IMR-90 (cell line): ENCODE results near the gene CDH2. TPM values are rescaled to one million over a fixed set of nuclear protein-coding genes. Genes with fewer than 3 reads are reported as not detected.

ENCODE experiments used
- ATAC-seq: fragments of 200-7000 bp; cut with Tn5 transposase; 2 replicates; pipeline ENCODE4 v1.9.1; 2020; ENCODE audit warnings: low read depth, mild to moderate bottlenecking, moderate library complexity
- BruUV-seq: library from RNA; stranded (reverse); fragments of 400-500 nt; replicated peaks from 2 replicates; lab custom pipeline; 2021; lab: Mats Ljungman, UMichigan
- CTCF ChIA-PET: fragments of 300-600 bp; formaldehyde crosslinking; extraction: SDS; loops from one replicate; lab custom pipeline; 2021; ENCODE audit warnings: antibody characterized with exemption; lab: Yijun Ruan, JAX
- POLR2A ChIA-PET: fragments of 300-600 bp; sonication (Branson Sonifier 250); formaldehyde crosslinking; loops from one replicate; lab custom pipeline; 2022; ENCODE audit warnings: antibody characterized with exemption; ENCODE audit not compliant: unreplicated experiment; lab: Charles Lee
- DNase-seq: peaks from one replicate; pipeline ENCODE4 v3.0.0; 2013
- H2AFZ ChIP-seq: replicated peaks from 2 replicates; pipeline ENCODE3; 2013; ENCODE audit warnings: low read length, mild to moderate bottlenecking; ENCODE audit not compliant: poor library complexity
- H2AK5ac ChIP-seq: 2 replicates; pipeline ENCODE4 v1.6.1; 2013; ENCODE audit warnings: low read depth, low read length, inconsistent platforms
- H2AK9ac ChIP-seq: replicated peaks from 2 replicates; pipeline ENCODE3; 2013; ENCODE audit warnings: mild to moderate bottlenecking, low read depth, low read length, moderate library complexity; ENCODE audit not compliant: poor library complexity
- H2BK120ac ChIP-seq: 2 replicates; pipeline ENCODE4 v1.6.1; 2013; ENCODE audit warnings: low read depth, low read length, inconsistent platforms
- H2BK15ac ChIP-seq: 3 replicates; pipeline ENCODE4 v1.6.1; 2013; ENCODE audit warnings: low read depth, low read length, inconsistent platforms
- H2BK20ac ChIP-seq: 2 replicates; pipeline ENCODE4 v1.6.1; 2013; ENCODE audit warnings: low read depth, mild to moderate bottlenecking, inconsistent platforms, low read length, moderate library complexity
- H2BK5ac ChIP-seq: 2 replicates; pipeline ENCODE4 v1.6.1; 2013; ENCODE audit warnings: mild to moderate bottlenecking, low read depth, low read length, inconsistent platforms; ENCODE audit not compliant: poor library complexity, severe bottlenecking
- H3K14ac ChIP-seq: replicated peaks from 2 replicates; pipeline ENCODE4 v1.6.1; 2013; ENCODE audit warnings: low read depth, low read length, inconsistent platforms
- H3K18ac ChIP-seq: 2 replicates; pipeline ENCODE4 v1.6.1; 2013; ENCODE audit warnings: low read depth, low read length, control low read depth
- H3K23ac ChIP-seq: 2 replicates; pipeline ENCODE4 v1.6.1; 2013; ENCODE audit warnings: low read depth, low read length, inconsistent platforms
- H3K27ac ChIP-seq: 2 replicates; pipeline ENCODE4 v1.5.1; 2013; ENCODE audit warnings: mild to moderate bottlenecking, control low read depth, low read length; ENCODE audit not compliant: insufficient read depth
- H3K27me3 ChIP-seq: 2 replicates; pipeline ENCODE4 v1.6.1; 2013; ENCODE audit warnings: low read length; ENCODE audit not compliant: control insufficient read depth, insufficient read depth
- H3K36me3 ChIP-seq: 2 replicates; pipeline ENCODE4 v1.6.1; 2013; ENCODE audit warnings: low read length, mixed read lengths; ENCODE audit not compliant: control insufficient read depth, insufficient read depth
- H3K4ac ChIP-seq: 2 replicates; pipeline ENCODE4 v1.6.1; 2013; ENCODE audit warnings: low read depth, low read length, inconsistent platforms
- H3K4me1 ChIP-seq: 2 replicates; pipeline ENCODE4 v1.6.1; 2013; ENCODE audit warnings: low read length, mixed read lengths; ENCODE audit not compliant: control insufficient read depth, insufficient read depth
- H3K4me2 ChIP-seq: 2 replicates; pipeline ENCODE4 v1.6.1; 2013; ENCODE audit warnings: low read depth, mild to moderate bottlenecking, control low read depth, low read length, moderate library complexity
- H3K4me3 ChIP-seq: 2 replicates; pipeline ENCODE4 v1.5.1; 2013; ENCODE audit warnings: low read depth, mild to moderate bottlenecking, control low read depth, low read length, moderate library complexity; ENCODE audit not compliant: insufficient read depth
- H3K56ac ChIP-seq: 2 replicates; pipeline ENCODE4 v1.6.1; 2013; ENCODE audit warnings: low read length, inconsistent platforms; ENCODE audit not compliant: insufficient read depth; ENCODE audit errors: extremely low read depth
- H3K79me1 ChIP-seq, 2 experiments: 2 replicates each; pipeline ENCODE4 v1.6.1; 2013; ENCODE audit warnings: low read length in 2 of 2, inconsistent platforms in 1 of 2, low read depth in 1 of 2
- H3K9ac ChIP-seq: 2 replicates; pipeline ENCODE4 v1.6.1; 2013; ENCODE audit warnings: low read depth, low read length, control low read depth
- H3K9me1 ChIP-seq: 2 replicates; pipeline ENCODE4 v1.6.1; 2013; ENCODE audit warnings: low read length, inconsistent platforms; ENCODE audit not compliant: insufficient read depth
- H3K9me3 ChIP-seq: 2 replicates; pipeline ENCODE4 v1.6.1; 2013; ENCODE audit warnings: low read length; ENCODE audit not compliant: control insufficient read depth, insufficient read depth
- H4K20me1 ChIP-seq: 2 replicates; pipeline ENCODE4 v1.6.1; 2013; ENCODE audit warnings: low read length, inconsistent platforms; ENCODE audit not compliant: insufficient read depth
- H4K5ac ChIP-seq: 2 replicates; pipeline ENCODE4 v1.6.1; 2013; ENCODE audit warnings: mild to moderate bottlenecking, low read depth, low read length, control low read depth
- H4K8ac ChIP-seq, 2 experiments: 2 replicates each; pipeline ENCODE4 v1.6.1; 2013; ENCODE audit warnings: low read depth in 2 of 2, low read length in 2 of 2, control low read depth in 1 of 2, inconsistent platforms in 1 of 2
- H4K91ac ChIP-seq: 2 replicates; pipeline ENCODE4 v1.6.1; 2013; ENCODE audit warnings: low read depth, low read length, inconsistent platforms; ENCODE audit not compliant: insufficient read depth
- BHLHE40 ChIP-seq: fragments of 150-350 bp; IDR thresholded peaks from 2 replicates; pipeline ENCODE4 v1.6.1; 2016; ENCODE audit warnings: mild to moderate bottlenecking, low read depth, low read length
- CEBPB ChIP-seq: IDR thresholded peaks from 2 replicates; pipeline ENCODE4 v1.6.1; 2012; ENCODE audit warnings: low read depth, low read length, improper control_type of control experiment
- CHD1 ChIP-seq: IDR thresholded peaks from 2 replicates; pipeline ENCODE4 v1.6.1; 2012; ENCODE audit warnings: low read depth, low read length, improper control_type of control experiment
- FOS ChIP-seq: fragments of 150-350 bp; IDR thresholded peaks from 2 replicates; pipeline ENCODE4 v1.6.1; 2016; ENCODE audit warnings: low read depth, low read length
- MAFK ChIP-seq: IDR thresholded peaks from 2 replicates; pipeline ENCODE4 v1.6.1; 2012; ENCODE audit warnings: low read depth, low read length, improper control_type of control experiment
- MAZ ChIP-seq: IDR thresholded peaks from 2 replicates; pipeline ENCODE4 v1.6.1; 2012; ENCODE audit warnings: low read depth, mild to moderate bottlenecking, low read length, improper control_type of control experiment, moderate library complexity, borderline replicate concordance
- MXI1 ChIP-seq: IDR thresholded peaks from 2 replicates; pipeline ENCODE4 v1.6.1; 2012; ENCODE audit warnings: low read depth, mild to moderate bottlenecking, low read length, moderate library complexity, borderline replicate concordance
- NFE2L2 ChIP-seq: fragments of 150-350 bp; IDR thresholded peaks from 2 replicates; pipeline ENCODE4 v1.6.1; 2016; ENCODE audit warnings: low read depth, mild to moderate bottlenecking, low read length
- POLR2A ChIP-seq: IDR thresholded peaks from 2 replicates; pipeline ENCODE4 v1.6.1; 2012; ENCODE audit warnings: mild to moderate bottlenecking, low read depth, low read length
- RAD21 ChIP-seq: IDR thresholded peaks from 2 replicates; pipeline ENCODE4 v1.6.1; 2012; ENCODE audit warnings: low read length, improper control_type of control experiment
- RCOR1 ChIP-seq: IDR thresholded peaks from 2 replicates; pipeline ENCODE4 v1.6.1; 2012; ENCODE audit warnings: mild to moderate bottlenecking, low read length, improper control_type of control experiment; ENCODE audit not compliant: insufficient replicate concordance
- RFX5 ChIP-seq: IDR thresholded peaks from 2 replicates; pipeline ENCODE4 v1.8.0; 2012; ENCODE audit warnings: low read depth, mild to moderate bottlenecking, low read length, moderate library complexity
- SMC3 ChIP-seq: fragments of 150-350 bp; IDR thresholded peaks from 2 replicates; pipeline ENCODE4 v1.6.1; 2016; ENCODE audit warnings: low read depth, mild to moderate bottlenecking, antibody characterized with exemption, low read length, moderate library complexity
- dilution Hi-C: fragments of 300-500 bp; cut with HindIII; formaldehyde crosslinking; loops from one replicate; pipeline ENCODE4 v1.14.3; 2018; ENCODE audit warnings: low sequenced_read_pairs; ENCODE audit not compliant: unreplicated experiment
- in situ Hi-C: fragments of 300-500 bp; cut with MboI; formaldehyde crosslinking; loops from 3 replicates; pipeline ENCODE4 v1.14.3; 2019; ENCODE audit warnings: low sequenced_read_pairs, inconsistent platforms, mixed read lengths
- intact Hi-C: fragments of 100-400 bp; cut with micrococcal nuclease; formaldehyde crosslinking; loops from 2 replicates; pipeline ENCODE4 v1.10.0; 2022
- polyA plus RNA-seq, 3 experiments: library from polyadenylated mRNA; depleted of rRNA; stranded (reverse); fragments of >200 nt; gene quantifications; 2 replicates each; pipeline ENCODE4 v1.2.3, GENCODE V29; 2012; ENCODE audit warnings: low replicate concordance in 1 of 3
- total RNA-seq: library from RNA; depleted of rRNA; stranded (reverse); fragments of >200 nt; gene quantifications from 2 replicates; pipeline ENCODE4 v1.2.3, GENCODE V29; 2012
- TF ChIP-seq, protein P1 (sequence below): conservative IDR thresholded peaks from 2 replicates; pipeline ENCODE4 v1.5.1; 2012; ENCODE audit warnings: mild to moderate bottlenecking, low read depth, low read length, improper control_type of control experiment
- TF ChIP-seq, protein P2 (sequence below): fragments of 150-350 bp; IDR thresholded peaks from 2 replicates; pipeline ENCODE4 v1.6.1; 2017; ENCODE audit warnings: mild to moderate bottlenecking, antibody characterized with exemption, low read length, low read depth
- TF ChIP-seq, protein P3 (sequence below): fragments of 150-350 bp; IDR thresholded peaks from 2 replicates; pipeline ENCODE4 v1.6.1; 2016; ENCODE audit warnings: low read depth, mild to moderate bottlenecking, low read length, moderate library complexity, borderline replicate concordance

The CDH2 gene
- total and polyA plus RNA-seq, 2 of the 4 experiments (the other 2 are of a cell fraction) = 55.6 to 111 TPM

DNA sequence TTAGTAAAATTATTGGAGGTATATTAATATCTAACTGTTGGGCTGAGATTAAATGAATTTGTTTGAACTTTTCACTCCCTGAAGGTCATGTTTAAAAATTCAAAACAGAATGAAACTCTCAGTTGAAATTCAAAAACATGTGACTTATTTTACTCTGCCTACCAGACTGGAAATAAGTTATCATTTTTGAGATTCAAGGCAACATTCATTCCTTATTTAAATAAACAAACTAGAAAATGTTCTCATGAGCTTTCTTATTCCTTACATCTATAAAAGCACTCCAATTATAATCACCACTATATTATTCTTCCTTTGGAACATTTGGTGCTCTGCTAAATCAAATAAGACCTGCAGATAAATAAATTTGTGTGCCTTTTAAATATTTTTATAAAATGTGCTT is 217.8 kb downstream of the CDH2 start:
- CTCF ChIA-PET = no interaction called here
- Histone ChIP-seq H3K4ac (no peak overlapping the region), H3K79me1 (peaks cover 0 to 4% of the 10 kb centered on the region in 2 experiments; a peak in 3 of 4 replicates), H3K23ac (no peak overlapping the region), H4K20me1 (no peaks in the 10 kb centered on the region), H3K4me1 (peaks cover 5% of the 10 kb centered on the region), H3K27me3 (no peaks in the 10 kb centered on the region), H2BK120ac (no peak overlapping the region), H2AK5ac (no peak overlapping the region), H3K4me2 (no peak overlapping the region), H4K91ac (no peak overlapping the region), H2BK20ac (no peak overlapping the region), H3K4me3 (no peak overlapping the region), H3K9ac (no peak overlapping the region), H4K8ac (no peak overlapping the region), H2BK15ac (no peak overlapping the region), H3K27ac (no peak overlapping the region), H4K5ac (no peak overlapping the region), H3K18ac (no peak overlapping the region; the same call in 1 of the 2 replicates), H3K36me3 (peaks cover 2% of the 10 kb centered on the region; the same call in 1 of the 2 replicates), H3K9me1 (no peaks in the 10 kb centered on the region; the same call in 1 of the 2 replicates), H3K9me3 (no peaks in the 10 kb centered on the region), H3K14ac (no peak overlapping the region), H3K56ac (no peak overlapping the region), H2BK5ac (no peak overlapping the region), H2AK9ac (no peak overlapping the region), H2AFZ (no peak overlapping the region)
- intact Hi-C loops = loop anchor here (10.0 kb wide), 1 partner anchor 216 kb away; the partner anchor contains the start of gene CDH2
- no TSS peak for BruUV-seq
- peak; percentile 36 for ATAC-seq
- TF ChIP-seq RAD21 (no peak), MXI1 (no peak), RFX5 (no peak), CEBPB (no peak), POLR2A (no peak), MAZ (no peak), FOS (no peak), SMC3 (no peak), CHD1 (no peak), MAFK (no peak), NFE2L2 (no peak), RCOR1 (no peak), BHLHE40 (no peak)
- TF ChIP-seq, protein P1, sequence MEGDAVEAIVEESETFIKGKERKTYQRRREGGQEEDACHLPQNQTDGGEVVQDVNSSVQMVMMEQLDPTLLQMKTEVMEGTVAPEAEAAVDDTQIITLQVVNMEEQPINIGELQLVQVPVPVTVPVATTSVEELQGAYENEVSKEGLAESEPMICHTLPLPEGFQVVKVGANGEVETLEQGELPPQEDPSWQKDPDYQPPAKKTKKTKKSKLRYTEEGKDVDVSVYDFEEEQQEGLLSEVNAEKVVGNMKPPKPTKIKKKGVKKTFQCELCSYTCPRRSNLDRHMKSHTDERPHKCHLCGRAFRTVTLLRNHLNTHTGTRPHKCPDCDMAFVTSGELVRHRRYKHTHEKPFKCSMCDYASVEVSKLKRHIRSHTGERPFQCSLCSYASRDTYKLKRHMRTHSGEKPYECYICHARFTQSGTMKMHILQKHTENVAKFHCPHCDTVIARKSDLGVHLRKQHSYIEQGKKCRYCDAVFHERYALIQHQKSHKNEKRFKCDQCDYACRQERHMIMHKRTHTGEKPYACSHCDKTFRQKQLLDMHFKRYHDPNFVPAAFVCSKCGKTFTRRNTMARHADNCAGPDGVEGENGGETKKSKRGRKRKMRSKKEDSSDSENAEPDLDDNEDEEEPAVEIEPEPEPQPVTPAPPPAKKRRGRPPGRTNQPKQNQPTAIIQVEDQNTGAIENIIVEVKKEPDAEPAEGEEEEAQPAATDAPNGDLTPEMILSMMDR = no peak
- TF ChIP-seq, protein P2, sequence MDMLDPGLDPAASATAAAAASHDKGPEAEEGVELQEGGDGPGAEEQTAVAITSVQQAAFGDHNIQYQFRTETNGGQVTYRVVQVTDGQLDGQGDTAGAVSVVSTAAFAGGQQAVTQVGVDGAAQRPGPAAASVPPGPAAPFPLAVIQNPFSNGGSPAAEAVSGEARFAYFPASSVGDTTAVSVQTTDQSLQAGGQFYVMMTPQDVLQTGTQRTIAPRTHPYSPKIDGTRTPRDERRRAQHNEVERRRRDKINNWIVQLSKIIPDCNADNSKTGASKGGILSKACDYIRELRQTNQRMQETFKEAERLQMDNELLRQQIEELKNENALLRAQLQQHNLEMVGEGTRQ = no peak
- TF ChIP-seq, protein P3, sequence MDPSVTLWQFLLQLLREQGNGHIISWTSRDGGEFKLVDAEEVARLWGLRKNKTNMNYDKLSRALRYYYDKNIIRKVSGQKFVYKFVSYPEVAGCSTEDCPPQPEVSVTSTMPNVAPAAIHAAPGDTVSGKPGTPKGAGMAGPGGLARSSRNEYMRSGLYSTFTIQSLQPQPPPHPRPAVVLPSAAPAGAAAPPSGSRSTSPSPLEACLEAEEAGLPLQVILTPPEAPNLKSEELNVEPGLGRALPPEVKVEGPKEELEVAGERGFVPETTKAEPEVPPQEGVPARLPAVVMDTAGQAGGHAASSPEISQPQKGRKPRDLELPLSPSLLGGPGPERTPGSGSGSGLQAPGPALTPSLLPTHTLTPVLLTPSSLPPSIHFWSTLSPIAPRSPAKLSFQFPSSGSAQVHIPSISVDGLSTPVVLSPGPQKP = no peak
- POLR2A ChIA-PET = no interaction called here
- DNase-seq = peak; percentile 24
- dilution Hi-C loops = no loop called here
- in situ Hi-C loops = no loop called here
